KOPT-K1 (cell line): ENCODE results near the gene PCSK5.

Experiments used
- H3K27ac ChIP-seq: fragments of 200-600 bp; sonication (generic); 2 replicates; pipeline ENCODE4 v1.5.1; 2016; ENCODE audit warnings: antibody characterized with exemption, mild to moderate bottlenecking, low read depth, low read length; ENCODE audit not compliant: poor library complexity, severe bottlenecking
- H3K36me3 ChIP-seq: fragments of 200-600 bp; sonication (generic); 2 replicates; pipeline ENCODE4 v1.5.1; 2017; ENCODE audit warnings: antibody characterized with exemption, mild to moderate bottlenecking, low read length, moderate library complexity; ENCODE audit not compliant: insufficient read depth
- H3K9me3 ChIP-seq: fragments of 200-600 bp; sonication (generic); 2 replicates; pipeline ENCODE4 v1.5.1; 2017; ENCODE audit warnings: antibody characterized with exemption, low read length, mild to moderate bottlenecking; ENCODE audit not compliant: insufficient read depth, poor library complexity, severe bottlenecking

PCSK5 gene

GRCh38 chr9:75926385-75926784 lies 35.9 kb downstream of the PCSK5 start:
- no peaks in the 10 kb centered on the region for H3K9me3 ChIP-seq
- H3K27ac ChIP-seq, result no peak overlapping the region
- H3K36me3 ChIP-seq, result no peaks in the 10 kb centered on the region

GRCh38 chr9:75927356-75927755 lies 36.9 kb downstream of the PCSK5 start:
- H3K36me3 ChIP-seq, result no peaks in the 10 kb centered on the region
- H3K27ac ChIP-seq, result no peak overlapping the region
- no peaks in the 10 kb centered on the region for H3K9me3 ChIP-seq

- H3K27ac ChIP-seq, result no peak overlapping the region
- H3K36me3 ChIP-seq, result no peaks in the 10 kb centered on the region
- H3K9me3 ChIP-seq, result no peaks in the 10 kb centered on the region
These were observed 39.7 kb downstream of the PCSK5 start for GRCh38 chr9:75930190-75930589.

- H3K36me3 ChIP-seq, result no peaks in the 10 kb centered on the region
- H3K9me3 ChIP-seq, result no peaks in the 10 kb centered on the region
- no peak overlapping the region for H3K27ac ChIP-seq
These were observed 40.4 kb downstream of the PCSK5 start for GRCh38 chr9:75930730-75931321.

- no peaks in the 10 kb centered on the region for H3K9me3 ChIP-seq
- no peak overlapping the region for H3K27ac ChIP-seq
- no peaks in the 10 kb centered on the region for H3K36me3 ChIP-seq
These were observed 43.5 kb downstream of the PCSK5 start for GRCh38 chr9:75933982-75934381.

GRCh38 chr9:75935591-75935990 lies 45.1 kb downstream of the PCSK5 start:
- Histone ChIP-seq H3K27ac (no peak overlapping the region), H3K36me3 (no peaks in the 10 kb centered on the region)

GRCh38 chr9:75937521-75938258 lies 47.2 kb downstream of the PCSK5 start:
- H3K9me3 ChIP-seq, result no peaks in the 10 kb centered on the region
- H3K36me3 ChIP-seq, result no peaks in the 10 kb centered on the region
- H3K27ac ChIP-seq, result no peak overlapping the region

More at GRCh38 chr9:75935591-75935990, 45.1 kb downstream of the PCSK5 start:
- H3K9me3 ChIP-seq, result no peaks in the 10 kb centered on the region

- no peak overlapping the region for H3K27ac ChIP-seq
- H3K9me3 ChIP-seq, result no peaks in the 10 kb centered on the region
- no peaks in the 10 kb centered on the region for H3K36me3 ChIP-seq
These were observed 48.5 kb downstream of the PCSK5 start for GRCh38 chr9:75938946-75939345.

GRCh38 chr9:75939536-75940111 lies 49.2 kb downstream of the PCSK5 start:
- no peaks in the 10 kb centered on the region for H3K9me3 ChIP-seq

GRCh38 chr9:75941066-75941465 lies 50.6 kb downstream of the PCSK5 start:
- H3K27ac ChIP-seq, result no peak overlapping the region
- H3K9me3 ChIP-seq, result no peaks in the 10 kb centered on the region
- no peaks in the 10 kb centered on the region for H3K36me3 ChIP-seq

More at GRCh38 chr9:75939536-75940111, 49.2 kb downstream of the PCSK5 start:
- no peaks in the 10 kb centered on the region for H3K36me3 ChIP-seq
- H3K27ac ChIP-seq, result no peak overlapping the region

- Histone ChIP-seq H3K36me3 (no peaks in the 10 kb centered on the region), H3K9me3 (no peaks in the 10 kb centered on the region), H3K27ac (no peak overlapping the region)
These were observed 51.3 kb downstream of the PCSK5 start for GRCh38 chr9:75941577-75942311.

GRCh38 chr9:75946766-75947165 lies 56.3 kb downstream of the PCSK5 start:
- H3K27ac ChIP-seq, result no peak overlapping the region
- no peaks in the 10 kb centered on the region for H3K36me3 ChIP-seq
- no peaks in the 10 kb centered on the region for H3K9me3 ChIP-seq

GRCh38 chr9:75947233-75947632 lies 56.8 kb downstream of the PCSK5 start:
- H3K9me3 ChIP-seq, result no peaks in the 10 kb centered on the region
- H3K36me3 ChIP-seq, result no peaks in the 10 kb centered on the region
- no peak overlapping the region for H3K27ac ChIP-seq

- H3K9me3 ChIP-seq, result no peaks in the 10 kb centered on the region
- no peak overlapping the region for H3K27ac ChIP-seq
- H3K36me3 ChIP-seq, result no peaks in the 10 kb centered on the region
These were observed 60.5 kb downstream of the PCSK5 start for GRCh38 chr9:75950998-75951397.

- H3K36me3 ChIP-seq, result no peaks in the 10 kb centered on the region
- H3K27ac ChIP-seq, result no peak overlapping the region
- H3K9me3 ChIP-seq, result no peaks in the 10 kb centered on the region
These were observed 62.7 kb downstream of the PCSK5 start for GRCh38 chr9:75953218-75953617.
